ENCODE results near the gene TCIRG1.

Gene TCIRG1

GRCh38 chr11:68096962-68097361, 58.1 kb downstream of the TCIRG1 start:
- no peak for DNase-seq

- no peak for DNase-seq
Observed at GRCh38 chr11:68099057-68099456, 60.2 kb downstream of the TCIRG1 start.

- DNase-seq = no peak
Observed at GRCh38 chr11:68099474-68100405, 60.9 kb downstream of the TCIRG1 start.
